Central memory CD4-positive, alpha-beta T cell (primary cell): ENCODE results near the gene KANK3.
"Not testable (repeated sequence)": the region's sequence is repeated elsewhere in the genome, so short reads cannot be mapped to it uniquely, and the experiment has no call there.

ENCODE experiments used
- DNase-seq: peaks from one replicate; pipeline ENCODE4 v3.0.0; 2022

KANK3 gene

DNA sequence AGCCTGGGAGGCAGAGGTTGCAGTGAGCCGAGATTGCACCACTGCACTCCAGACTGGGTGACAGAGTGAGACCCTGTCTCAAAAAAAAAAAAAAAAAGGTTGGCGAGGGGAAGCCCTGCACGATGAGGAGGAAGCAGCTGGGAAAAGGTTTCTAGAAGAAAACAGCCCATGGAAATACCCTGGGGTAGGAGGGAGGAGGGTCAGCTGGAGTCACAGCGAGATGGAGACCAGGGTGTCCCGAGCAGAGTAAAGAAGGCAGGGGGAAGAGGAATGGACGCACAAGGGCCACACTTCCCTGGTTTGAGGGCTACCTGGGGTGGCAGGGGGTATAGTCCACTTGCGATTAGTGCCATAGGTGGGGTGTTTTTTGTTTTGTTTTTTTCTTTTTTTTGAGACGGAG is 6.4 kb downstream of the KANK3 start:
- DNase-seq = no peak

DNA sequence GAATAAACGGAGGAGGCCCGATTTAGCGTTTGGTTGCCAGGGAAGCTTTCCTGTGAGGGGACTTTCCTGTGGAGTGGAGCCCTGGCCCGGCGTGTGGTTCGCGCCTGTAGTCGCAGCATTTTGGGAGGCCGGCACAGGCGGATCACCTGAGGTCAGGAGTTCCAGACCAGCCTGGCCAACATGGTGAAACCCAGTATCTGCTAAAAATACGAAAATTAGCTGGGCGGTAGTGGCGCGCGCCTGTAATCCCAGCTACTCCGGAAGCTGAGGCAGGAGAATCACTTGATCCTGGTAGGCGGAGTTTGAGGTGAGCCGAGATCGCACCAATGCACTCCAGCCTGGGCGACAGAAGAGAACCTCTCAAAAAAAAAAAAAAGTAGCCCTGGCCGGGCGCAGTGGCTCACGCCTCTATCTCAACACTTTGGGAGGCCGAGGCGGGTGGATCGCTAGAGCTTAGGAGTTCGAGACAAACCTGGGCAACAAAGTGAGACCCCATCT is 6.9 kb downstream of the KANK3 start:
- no peak for DNase-seq

DNA sequence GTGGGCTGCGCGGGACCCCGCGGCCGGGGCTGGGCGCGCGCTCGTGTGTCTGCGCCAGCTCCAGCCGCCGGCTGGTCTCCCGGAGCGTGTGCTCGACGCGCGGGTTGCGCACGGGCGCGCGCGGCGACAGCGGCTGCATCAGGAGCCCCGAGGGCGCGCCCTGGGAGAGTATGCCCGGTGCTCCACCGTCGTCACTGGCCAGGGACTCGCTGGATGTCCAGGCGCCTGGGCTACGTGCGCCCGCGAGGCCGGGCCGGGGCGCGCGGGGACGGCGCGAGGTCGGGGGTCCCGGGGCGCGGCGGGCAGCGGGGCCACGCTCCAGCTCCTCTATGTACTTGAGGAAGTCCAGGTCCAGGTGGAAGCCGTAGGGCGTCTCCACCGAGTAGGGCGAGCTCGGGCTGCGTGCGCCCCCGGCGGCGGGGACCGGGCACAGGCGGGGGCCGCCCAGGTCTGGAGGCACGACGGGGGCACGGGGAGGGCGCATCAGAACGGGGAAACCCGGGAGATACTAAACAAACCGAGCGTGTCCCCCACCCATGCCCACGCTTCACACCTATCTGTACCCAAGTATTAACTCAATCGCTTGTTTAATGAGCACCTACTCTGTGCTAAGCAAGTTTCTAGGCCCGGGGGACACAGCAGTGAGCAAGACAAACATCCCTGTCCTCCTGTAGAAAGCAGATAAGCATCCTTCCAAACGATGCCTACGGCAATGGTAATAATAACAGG is 7.6 kb downstream of the KANK3 start:
- no peak for DNase-seq

DNA sequence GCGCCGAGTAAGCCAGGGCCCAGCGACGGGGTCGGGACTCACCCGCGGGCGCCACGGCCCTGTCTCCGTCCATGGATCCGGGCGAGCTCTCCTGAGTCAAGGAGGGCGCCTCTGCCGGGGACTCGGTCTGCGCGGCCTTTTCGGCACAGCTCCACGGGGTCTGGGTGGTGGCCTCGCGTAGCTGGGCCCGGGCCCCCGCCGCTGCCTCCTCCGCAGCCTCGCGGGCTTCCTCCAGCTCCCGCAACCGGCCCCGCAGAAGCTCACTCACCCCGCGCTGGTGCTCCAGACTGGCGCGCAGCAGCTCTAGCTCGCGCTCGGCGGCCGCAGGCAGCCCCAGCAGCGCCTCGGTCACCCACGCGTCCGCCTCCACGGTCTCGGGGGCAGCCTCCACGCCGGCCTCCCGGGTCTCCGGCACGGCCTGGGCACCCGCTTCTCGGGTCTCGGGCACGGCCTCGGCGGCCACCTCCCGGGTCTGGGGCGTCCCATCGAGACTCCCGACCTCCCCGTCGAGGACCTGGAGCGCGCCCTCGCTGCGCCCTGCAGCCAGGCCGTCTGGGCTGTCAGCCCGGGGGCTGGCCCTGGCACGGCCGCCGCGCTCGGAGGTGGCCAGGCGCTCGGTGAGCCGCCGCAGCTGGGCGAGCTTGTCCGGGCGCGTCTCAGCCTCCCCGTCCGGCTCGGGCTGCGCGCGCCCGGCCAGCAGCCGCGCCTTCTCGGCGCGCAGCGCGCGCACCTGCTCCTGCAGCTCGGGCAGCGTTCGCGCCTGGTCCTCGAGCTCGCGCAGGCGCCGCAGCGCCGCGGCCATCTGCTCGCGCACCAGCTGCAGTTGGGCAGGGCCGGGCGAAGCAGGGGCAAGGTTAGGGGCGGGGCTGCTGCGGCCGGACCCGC is 8.4 kb downstream of the KANK3 start:
- DNase-seq = no peak

DNA sequence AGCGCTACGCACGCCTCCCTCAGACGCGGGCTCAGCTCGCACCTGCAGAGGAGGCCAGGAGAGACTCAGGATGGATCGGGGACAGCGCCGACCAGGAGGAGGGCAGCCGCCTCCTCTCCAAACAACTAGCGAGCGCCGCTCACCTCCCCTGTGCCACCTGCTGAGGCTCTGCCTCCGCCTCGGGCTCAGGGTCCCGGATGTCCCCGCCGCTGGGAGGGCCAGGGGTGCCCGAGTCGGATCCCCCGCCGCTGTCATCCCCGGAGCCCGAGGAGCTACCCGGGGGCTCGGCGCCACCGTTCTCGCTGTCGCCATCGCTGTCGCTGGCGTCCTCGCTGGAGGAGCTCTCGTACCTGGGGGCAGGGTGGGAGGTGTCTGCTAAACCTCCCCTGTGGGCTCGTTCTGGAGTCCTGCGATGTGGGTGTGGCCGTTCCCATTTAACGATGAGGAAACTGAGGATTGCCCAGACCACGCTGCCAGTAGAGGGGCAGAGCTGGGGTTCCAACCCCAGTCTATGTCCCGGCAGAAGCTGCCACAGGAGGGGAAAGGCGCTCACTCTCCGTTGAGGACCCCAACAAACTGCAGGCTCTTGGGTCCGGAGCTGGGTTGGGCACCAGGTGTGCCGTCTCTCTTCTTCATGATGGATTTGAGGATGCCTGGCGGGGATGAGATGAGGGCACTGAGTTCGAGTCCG is 9.2 kb downstream of the KANK3 start:
- DNase-seq = no peak

DNA sequence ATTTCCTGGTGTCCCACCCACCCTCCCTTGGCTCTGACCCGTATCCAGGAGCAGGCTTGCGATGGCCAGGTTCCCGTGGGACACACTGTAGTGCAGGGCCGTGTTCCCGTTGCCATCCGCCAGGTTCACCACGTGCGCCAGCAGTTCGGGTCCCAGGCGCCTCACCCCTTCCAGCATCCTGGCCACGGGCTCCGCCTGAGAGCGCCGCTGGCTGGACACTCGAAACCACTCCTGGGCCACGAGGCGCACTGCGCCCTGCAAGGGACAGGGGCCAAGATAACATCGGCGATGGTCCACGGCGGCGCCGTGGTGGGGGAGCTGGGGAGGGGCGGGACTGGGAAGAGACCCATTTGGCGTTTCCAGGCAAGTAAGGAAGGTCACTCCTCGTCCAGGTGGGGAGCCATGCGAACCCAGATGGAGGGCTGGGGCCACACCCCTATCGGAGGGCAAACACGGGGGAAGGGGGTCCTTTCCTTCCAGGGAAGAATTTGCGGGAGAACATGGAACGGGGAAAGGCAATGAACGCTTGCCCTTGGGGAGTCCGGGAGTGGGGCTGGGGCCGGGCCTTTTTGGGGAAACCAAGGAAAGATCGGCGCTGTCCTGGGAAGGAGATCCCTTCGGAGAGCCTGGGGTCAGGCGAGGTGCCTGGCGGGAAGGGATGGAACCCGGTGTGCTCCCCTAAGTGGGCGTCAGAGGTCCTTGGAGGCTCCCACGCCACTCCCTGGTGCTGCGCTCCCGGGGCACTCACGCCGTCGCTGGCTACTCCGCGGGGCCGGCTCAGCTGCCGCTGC is 9.9 kb downstream of the KANK3 start:
- no peak for DNase-seq

DNA sequence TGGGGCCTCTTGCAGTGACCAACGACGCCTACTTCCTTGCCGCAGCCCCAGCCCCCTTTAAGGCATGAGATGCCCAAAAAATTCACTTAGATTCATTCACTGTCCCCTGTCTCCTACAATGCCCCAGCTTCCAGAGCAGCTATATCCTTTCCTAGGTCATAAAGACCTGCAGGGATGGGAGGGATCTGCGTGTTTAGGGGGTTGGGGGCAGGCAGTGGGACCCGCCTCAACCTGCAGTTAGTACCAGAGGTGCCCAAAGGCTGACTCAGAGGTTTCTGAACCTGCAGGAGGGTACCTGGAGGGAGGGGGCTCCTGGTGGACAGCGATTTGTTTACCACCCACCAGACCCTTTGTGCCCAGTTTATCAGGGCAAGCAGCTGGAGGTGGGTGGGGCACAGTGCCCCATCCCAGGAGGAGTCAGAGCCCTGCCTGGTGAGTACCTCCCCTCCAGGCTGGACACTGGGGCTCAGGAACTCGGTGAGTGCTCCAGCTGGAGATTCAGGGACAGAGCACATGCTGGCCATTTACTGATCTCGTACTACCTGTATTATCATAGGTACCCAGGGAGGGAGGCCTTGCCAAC is 11.7 kb downstream of the KANK3 start:
- DNase-seq = no peak

DNA sequence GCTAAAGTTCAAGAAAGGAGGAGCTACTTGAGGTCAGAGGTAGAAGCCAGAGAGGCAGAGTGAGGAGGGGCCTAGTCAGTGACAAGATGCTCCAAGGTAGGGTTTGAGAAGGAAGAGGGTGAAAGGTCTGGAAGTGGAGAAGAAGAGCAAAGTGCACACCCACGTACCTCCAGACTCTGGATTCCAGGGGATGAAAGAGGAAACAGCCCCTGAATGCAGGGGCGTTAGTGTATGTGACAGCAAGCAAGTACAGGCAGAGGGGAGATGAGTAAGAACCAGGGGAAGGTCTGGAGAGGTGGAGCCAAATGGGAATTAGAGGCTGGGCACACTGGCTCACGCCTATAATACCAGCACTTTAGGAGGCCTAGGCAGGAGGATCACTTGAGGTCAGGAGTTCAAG is 13.1 kb downstream of the KANK3 start:
- DNase-seq = no peak

DNA sequence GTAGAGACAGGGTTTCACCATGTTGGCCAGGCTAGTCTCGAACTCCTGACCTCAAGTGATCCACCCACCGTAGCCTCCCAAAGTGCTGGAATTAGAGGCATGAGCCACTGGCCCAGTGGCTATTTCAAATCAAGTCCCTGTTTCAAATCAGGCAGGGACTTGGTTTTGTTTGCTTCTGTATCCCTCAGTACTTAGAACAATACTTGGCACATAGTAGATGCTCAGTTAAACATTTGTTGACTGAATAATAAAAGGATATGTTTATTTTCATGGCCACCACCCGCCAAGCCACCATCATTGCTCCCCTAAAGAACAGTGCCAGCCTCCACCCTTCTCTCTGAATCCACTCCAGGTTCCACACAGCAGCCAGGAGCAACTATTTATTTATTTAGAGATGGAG is 17.6 kb downstream of the KANK3 start:
- no peak for DNase-seq

DNA sequence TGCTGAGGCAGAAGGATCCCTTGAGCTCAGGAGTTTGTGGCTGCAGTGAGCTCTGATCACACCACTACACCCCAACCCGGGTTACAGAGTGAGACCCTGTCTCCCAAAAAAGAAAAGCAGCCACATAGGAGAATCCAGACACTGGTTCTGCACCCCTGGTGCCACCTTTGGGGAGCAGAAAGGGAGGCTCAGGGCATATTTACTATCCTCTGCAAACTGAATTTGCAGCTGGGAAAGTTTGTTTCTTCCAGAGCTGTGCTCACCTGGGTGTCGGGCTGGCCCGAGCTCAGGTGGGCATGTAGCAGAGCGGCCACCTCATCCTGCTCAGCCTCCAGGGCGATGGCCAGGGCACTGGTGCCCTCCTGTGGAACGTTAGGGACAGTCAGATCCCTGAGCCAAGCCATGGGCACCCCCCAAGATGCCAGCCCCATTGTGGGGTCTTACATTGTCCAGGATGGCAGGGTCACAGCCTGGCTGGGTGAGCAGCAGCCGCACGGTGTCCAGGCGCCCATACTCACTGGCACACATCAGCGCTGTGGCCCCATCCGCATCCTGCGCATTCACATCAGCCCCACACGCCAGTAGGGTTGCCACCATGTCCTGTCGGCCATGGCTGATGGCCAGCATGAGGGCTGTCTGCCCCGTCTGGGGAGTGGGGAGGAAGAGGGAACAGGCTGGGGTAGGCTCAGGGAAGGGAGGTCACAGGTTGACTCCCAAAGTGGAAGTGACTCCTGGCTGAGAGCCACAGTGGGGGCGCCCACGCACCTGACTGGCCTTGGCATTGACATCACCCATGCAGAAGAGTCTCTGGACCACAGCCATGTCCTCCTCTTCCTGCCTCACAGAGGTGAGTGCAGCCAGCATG is 18.6 kb downstream of the KANK3 start:
- DNase-seq = no peak

DNA sequence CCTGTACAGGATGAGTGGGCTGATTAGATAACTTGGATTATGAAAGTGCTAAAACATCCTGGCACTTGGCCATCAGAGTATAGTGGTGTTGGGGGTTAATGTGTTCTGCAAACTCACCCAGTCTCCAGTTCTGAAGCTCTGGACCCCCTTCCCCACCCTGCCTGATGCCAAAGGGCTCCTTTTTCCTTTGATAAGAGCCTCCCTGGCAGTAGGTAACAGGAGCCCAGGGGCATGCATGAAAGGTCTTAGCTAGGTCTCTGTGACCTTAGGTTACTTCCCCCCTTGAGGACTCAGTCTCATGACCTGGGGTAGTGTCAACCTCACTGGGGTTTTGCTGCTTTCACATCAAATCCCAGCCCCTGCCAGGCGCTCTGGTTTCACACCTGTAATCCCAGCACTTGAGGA is 19.3 kb downstream of the KANK3 start:
- no peak for DNase-seq

DNA sequence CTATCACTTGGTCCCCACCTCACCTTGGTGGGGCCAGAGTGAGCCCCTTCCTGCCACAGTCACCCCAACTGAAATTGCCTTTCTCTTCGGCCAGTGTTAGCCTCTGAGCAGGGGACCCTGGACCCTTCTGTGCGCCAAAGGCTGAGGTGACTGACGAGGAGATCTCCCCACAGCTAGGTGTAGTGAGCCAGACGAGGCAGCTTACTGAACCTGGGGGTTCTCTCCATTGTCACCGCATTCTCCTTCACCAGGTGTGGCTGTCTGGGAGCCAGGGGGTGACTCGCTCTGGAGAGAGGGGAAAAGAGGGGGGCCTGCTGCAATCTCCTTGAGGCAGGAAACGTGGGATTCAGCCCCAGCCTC is 20.4 kb downstream of the KANK3 start:
- DNase-seq = no peak

DNA sequence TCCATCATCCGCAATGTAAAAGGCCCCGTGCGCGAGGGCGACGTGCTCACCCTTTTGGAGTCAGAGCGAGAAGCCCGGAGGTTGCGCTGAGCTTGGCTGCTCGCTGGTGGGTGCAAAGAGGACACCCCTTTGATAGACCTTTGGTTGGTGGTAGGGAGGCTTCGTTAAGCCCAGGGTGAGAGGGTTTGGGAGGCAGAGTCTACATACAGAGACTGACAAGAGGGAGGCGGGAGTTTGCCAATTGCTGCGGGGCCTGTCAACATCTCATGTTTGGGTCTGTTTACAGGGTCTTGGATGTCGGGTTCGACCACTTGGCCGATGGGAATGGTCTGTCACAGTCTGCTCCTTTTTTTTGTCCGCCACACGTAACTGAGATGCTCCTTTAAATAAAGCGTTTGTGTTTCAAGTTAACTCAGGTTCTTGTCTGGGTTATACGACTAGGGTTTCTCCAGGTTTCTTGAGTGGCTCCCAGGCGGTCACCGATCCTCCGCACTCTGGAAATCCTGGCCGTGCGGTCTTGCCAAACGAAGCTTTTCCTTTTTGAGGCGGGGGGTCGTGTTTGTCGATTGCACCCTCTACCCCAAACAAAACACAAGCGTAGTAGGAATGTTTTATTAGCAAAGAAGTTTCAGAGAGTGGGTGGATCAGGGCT is 20.9 kb downstream of the KANK3 start:
- DNase-seq = no peak

DNA sequence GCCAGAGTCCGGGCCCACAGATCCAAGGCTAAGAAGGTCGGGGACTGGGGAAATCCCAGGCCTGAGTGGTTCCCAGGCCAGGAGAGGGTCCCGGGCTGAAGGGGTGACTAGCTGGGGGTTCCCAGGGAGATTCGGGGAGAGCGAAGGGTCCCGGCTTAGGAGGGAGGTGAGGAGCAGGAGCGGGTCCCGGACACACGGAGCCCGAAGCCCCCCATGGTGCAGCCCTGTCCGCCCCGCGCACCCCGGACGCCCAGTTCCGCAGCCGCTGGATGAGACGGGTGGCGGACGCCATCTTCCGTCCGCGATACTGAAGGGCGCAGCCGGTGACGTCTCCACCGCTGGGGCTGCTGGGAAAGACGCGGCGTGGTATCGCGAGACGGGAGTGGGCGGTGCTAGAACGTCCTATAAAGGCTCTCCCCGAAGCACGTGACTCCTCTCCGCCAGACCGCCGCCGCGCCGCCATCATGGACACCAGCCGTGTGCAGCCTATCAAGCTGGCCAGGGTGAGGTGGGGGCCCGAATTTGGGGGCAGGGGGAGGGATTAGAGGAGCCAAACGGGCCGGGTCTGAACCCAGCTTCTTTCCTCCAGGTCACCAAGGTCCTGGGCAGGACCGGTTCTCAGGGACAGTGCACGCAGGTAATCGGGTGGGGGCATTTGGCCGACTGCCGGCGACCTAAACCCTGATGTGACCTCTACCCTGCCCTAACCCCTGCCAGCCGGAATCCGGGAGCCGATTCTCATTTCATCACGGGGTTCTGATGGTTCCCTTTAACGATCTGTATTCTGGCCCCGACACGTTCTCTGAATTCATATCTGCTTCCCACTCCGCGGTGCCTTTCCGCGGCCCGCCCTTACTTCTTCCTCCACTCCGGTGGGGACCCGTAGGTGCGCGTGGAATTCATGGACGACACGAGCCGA is 21.7 kb downstream of the KANK3 start, which contains the start of the genes NDUFA7 and RPS28:
Gene NDUFA7, minus strand, starts transcription at position 309 of the 919 bp plus-strand sequence. Its CDS starts 17 bp downstream, at position 292.
Gene RPS28, plus strand, starts transcription at position 430 of the 919 bp plus-strand sequence. Its CDS starts 35 bp downstream, at position 465.
- peak; percentile 96 for DNase-seq

DNA sequence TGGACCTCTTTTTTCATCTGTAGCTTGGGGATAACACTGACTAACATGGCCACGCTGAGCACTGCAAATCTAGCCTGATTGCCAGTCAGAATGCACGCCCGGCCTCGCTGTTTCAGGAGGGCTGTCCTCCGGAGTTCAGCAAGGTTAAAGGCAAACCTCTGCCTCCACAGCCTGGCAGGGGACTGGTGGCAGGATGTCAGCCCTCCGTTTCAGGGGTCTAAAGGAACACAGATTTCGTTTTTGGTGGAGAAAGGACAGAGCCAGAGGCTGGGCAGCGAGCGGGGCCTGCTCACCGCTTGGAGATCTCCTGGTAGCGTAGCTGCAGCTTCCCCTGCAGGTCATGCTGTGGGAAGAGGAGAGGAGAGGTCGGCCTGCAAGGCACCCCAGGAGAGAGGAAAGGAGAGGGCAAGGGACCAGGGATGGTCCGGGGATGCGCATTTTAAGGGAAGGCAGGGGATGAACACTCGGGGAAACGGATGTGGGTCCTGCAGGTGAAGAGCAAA is 22.4 kb downstream of the KANK3 start:
- no peak for DNase-seq

DNA sequence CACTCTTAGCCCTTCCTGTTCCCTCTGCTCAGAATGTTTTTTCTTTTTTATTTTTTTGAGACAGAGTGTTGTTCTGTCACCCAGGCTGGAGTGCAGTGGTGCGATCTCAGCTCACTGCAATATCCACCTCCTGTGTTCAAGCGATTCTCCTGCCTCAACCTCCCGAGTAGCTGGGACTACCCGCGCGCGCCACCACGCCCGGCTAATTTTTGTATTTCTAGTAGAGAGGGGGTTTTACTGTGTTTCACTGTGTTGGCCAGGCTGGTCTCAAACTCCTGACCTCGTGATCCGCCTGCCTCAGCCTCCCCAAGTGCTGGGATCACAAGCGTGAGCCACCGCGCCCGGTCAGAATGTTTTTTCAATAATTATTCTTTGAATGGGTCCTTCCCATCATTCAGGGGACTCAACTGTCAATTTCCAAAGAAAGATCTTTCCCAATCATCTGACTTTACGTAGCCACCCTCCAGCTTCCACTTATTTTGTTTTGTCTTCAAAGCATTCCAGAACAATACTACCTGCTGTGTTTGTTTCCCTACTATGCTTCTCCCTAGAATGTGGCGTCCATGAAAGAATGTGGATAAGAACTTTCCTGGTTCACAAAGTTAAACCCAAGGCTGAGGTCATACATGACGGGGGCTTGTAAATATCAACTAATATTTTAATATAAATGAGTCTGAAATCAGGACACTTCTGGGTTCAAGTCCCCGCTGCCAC is 23.1 kb downstream of the KANK3 start:
- no peak for DNase-seq

DNA sequence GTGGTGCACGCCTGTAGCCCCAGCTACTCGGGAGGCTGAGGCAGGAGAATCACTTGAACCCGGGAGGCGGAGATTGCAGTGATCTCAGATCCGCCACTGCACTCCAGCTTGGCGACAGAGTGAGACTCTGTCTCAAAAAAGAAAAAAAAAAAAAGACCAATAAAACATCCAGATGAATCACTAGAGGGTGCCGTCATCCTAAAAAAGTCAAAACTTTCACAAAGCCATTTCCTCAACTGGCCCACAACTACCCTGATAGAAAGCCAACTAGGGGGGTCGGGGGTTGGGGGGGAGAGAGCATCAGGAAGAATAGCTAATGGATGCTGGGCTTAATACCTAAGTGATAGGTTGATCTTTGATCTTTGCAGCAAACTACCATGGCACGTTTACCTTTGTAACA is 24.2 kb downstream of the KANK3 start:
- DNase-seq = not testable (repeated sequence)
